Thyroid gland (tissue), 4 donors: ENCODE data around the gene LRRC10.

Source experiments
- POLR2A ChIP-seq, 2 donors: fragments of 450-650 bp; IDR thresholded peaks; one replicate each; pipeline ENCODE4 v1.6.1; 2017; ENCODE audit warnings: antibody characterized with exemption in 2 of 2, mild to moderate bottlenecking in 2 of 2, moderate library complexity in 1 of 2
- TF ChIP-seq, protein P1 (sequence below), 6 experiments: fragments of 200-600 bp in 3 of 6; fragments of 450-650 bp in 3 of 6; sonication (generic) in 3 of 6; IDR thresholded peaks; one replicate each; pipeline ENCODE4 v1.5.1; 2016 to 2019; ENCODE audit warnings: antibody characterized with exemption in 6 of 6, mild to moderate bottlenecking in 2 of 6, inconsistent platforms in 1 of 6, moderate library complexity in 1 of 6

DNA sequence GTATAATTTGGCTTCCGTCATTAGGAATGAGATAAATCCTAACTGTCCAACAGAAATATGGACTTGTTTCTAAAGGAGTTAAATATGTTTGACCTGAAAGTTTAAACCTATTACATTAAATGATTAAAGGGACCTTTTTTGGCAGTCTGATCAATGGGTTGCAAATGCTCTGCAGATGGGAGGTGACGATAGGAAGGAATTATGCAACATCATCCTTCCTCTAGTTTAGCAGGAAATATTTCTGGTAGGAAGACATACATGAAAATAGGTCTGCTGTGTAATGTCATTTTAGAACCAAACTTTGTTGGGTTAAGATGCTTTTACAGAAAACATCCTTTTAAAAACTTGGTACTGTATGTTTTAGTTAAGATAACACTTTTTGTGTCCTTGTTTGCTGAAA is 2.6 kb downstream of the LRRC10 start:
- TF ChIP-seq, protein P1, sequence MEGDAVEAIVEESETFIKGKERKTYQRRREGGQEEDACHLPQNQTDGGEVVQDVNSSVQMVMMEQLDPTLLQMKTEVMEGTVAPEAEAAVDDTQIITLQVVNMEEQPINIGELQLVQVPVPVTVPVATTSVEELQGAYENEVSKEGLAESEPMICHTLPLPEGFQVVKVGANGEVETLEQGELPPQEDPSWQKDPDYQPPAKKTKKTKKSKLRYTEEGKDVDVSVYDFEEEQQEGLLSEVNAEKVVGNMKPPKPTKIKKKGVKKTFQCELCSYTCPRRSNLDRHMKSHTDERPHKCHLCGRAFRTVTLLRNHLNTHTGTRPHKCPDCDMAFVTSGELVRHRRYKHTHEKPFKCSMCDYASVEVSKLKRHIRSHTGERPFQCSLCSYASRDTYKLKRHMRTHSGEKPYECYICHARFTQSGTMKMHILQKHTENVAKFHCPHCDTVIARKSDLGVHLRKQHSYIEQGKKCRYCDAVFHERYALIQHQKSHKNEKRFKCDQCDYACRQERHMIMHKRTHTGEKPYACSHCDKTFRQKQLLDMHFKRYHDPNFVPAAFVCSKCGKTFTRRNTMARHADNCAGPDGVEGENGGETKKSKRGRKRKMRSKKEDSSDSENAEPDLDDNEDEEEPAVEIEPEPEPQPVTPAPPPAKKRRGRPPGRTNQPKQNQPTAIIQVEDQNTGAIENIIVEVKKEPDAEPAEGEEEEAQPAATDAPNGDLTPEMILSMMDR (IDR thresholded peaks at IDR 0.05): no peak
- TF ChIP-seq POLR2A (IDR thresholded peaks at IDR 0.05): no peak
